Stimulated activated memory B cell treated with anti-CD40 and anti-IgM and Interleukin-4, amounts not matched to agents 10 μg/mL and 1 μg/mL and 100 μg/mL, for 72 hours (primary cell): ENCODE data around the gene FKBP14.
"Not testable (repeated sequence)": the region's sequence is repeated elsewhere in the genome, so short reads cannot be mapped to it uniquely, and the experiment has no call there.

Experiments
- ATAC-seq: fragments of 150-1000 bp; cut with Tn5 transposase; 2 replicates; pipeline ENCODE4 v1.10.0; 2021
- H3K27ac Mint-ChIP-seq: one replicate; pipeline ENCODE4 v1.8.0; 2022; ENCODE audit warnings: mild to moderate bottlenecking, mixed read lengths
- H3K27me3 Mint-ChIP-seq: one replicate; pipeline ENCODE4 v1.8.0; 2022; ENCODE audit warnings: mixed read lengths
- H3K36me3 Mint-ChIP-seq: one replicate; pipeline ENCODE4 v1.8.0; 2022; ENCODE audit warnings: mixed read lengths
- H3K4me1 Mint-ChIP-seq: one replicate; pipeline ENCODE4 v1.8.0; 2022; ENCODE audit warnings: mixed read lengths
- H3K4me3 Mint-ChIP-seq: one replicate; pipeline ENCODE4 v1.8.0; 2022; ENCODE audit warnings: mild to moderate bottlenecking, moderate library complexity, mixed read lengths
- H3K9me3 Mint-ChIP-seq: one replicate; pipeline ENCODE4 v1.8.0; 2022; ENCODE audit warnings: mixed read lengths

Gene FKBP14

GRCh38 chr7:29965030-29965429, 61.5 kb downstream of the FKBP14 start:
- H3K27me3 Mint-ChIP-seq = no peaks in the 10 kb centered on the region
- no peak overlapping the region for H3K27ac Mint-ChIP-seq
- no peaks in the 10 kb centered on the region for H3K9me3 Mint-ChIP-seq
- H3K4me3 Mint-ChIP-seq = no peak overlapping the region
- no peak for ATAC-seq
- peaks cover 18% of the 10 kb centered on the region for H3K4me1 Mint-ChIP-seq
- peaks cover 44% of the 10 kb centered on the region for H3K36me3 Mint-ChIP-seq

GRCh38 chr7:29962035-29962434, 64.5 kb downstream of the FKBP14 start:
- H3K4me1 Mint-ChIP-seq = peaks cover 35% of the 10 kb centered on the region
- ATAC-seq = no peak
- H3K36me3 Mint-ChIP-seq = peaks cover 32% of the 10 kb centered on the region
- no peak overlapping the region for H3K27ac Mint-ChIP-seq
- H3K27me3 Mint-ChIP-seq = no peaks in the 10 kb centered on the region
- no peak overlapping the region for H3K4me3 Mint-ChIP-seq
- H3K9me3 Mint-ChIP-seq = no peaks in the 10 kb centered on the region

DNA sequence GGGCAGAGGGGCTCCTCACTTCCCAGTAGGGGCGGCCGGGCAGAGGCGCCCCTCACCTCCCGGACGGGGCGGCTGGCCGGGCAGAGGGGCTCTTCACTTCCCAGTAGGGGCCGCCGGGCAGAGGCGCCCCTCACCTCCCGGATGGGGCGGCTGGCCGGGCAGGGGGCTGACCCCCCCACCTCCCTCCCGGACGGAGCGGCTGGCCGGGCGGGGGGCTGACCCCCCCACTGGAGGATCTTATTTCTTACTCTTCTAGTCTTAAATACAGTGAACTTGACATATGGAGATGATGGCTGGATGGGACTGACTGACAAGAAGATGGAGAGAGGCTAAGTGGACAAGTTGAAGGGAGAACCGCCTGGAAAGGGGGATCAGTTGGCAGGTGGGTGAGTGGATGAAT, 64.9 kb downstream of the FKBP14 start:
- not testable (repeated sequence) for ATAC-seq, H3K27ac Mint-ChIP-seq, H3K4me3 Mint-ChIP-seq, H3K9me3 Mint-ChIP-seq, H3K27me3 Mint-ChIP-seq
- H3K4me1 Mint-ChIP-seq = peaks cover 38% of the 10 kb centered on the region
- H3K36me3 Mint-ChIP-seq = peaks cover 32% of the 10 kb centered on the region
